ENCODE results near the gene NOXO1.
A peak's percentile ranks its signal among the peaks of the same experiment; 100 is the strongest.

Gene NOXO1

GRCh38 chr16:1932050-1933028 is 48.9 kb downstream of the NOXO1 start:
- Mint-ChIP-seq H3K4me3 (no peak overlapping the region), H3K27ac (no peak overlapping the region), H3K27me3 (ENCODE audit: low read depth) (no peaks in the 10 kb centered on the region), H3K9me3 (no peaks in the 10 kb centered on the region), H3K36me3 (ENCODE audit: low read depth) (peaks cover 6% of the 10 kb centered on the region), H3K4me1 (no peaks in the 10 kb centered on the region)
- peak in 2 of 3 experiments; percentile 0 to 34 for TF ChIP-seq CTCF (IDR thresholded peaks at IDR 0.05; ENCODE audit: unreplicated experiment in 3 of 3)

- H3K4me1 Mint-ChIP-seq: no peaks in the 10 kb centered on the region
- no peaks in the 10 kb centered on the region for H3K9me3 Mint-ChIP-seq
- H3K27me3 Mint-ChIP-seq (ENCODE audit: low read depth): peaks cover 3% of the 10 kb centered on the region
- no peaks in the 10 kb centered on the region for H3K36me3 Mint-ChIP-seq (ENCODE audit: low read depth)
- H3K27ac Mint-ChIP-seq: peak overlapping the region in 1 of 3 experiments; percentile 46
- peak overlapping the region; percentile 50 to 63 (median 51) for H3K4me3 Mint-ChIP-seq
- TF ChIP-seq CTCF (IDR thresholded peaks at IDR 0.05; ENCODE audit: unreplicated experiment in 3 of 3): no peak
These were observed 50.9 kb downstream of the NOXO1 start for GRCh38 chr16:1930338-1930720.

GRCh38 chr16:1929578-1930337 is 51.5 kb downstream of the NOXO1 start:
- H3K27ac Mint-ChIP-seq: no peak overlapping the region
- TF ChIP-seq CTCF (IDR thresholded peaks at IDR 0.05; ENCODE audit: unreplicated experiment in 3 of 3): peak; percentile 98 to 100 (median 99)
- no peaks in the 10 kb centered on the region for H3K36me3 Mint-ChIP-seq (ENCODE audit: low read depth)
- H3K4me1 Mint-ChIP-seq: no peaks in the 10 kb centered on the region
- peaks cover 6% of the 10 kb centered on the region for H3K27me3 Mint-ChIP-seq (ENCODE audit: low read depth)
- no peaks in the 10 kb centered on the region for H3K9me3 Mint-ChIP-seq
- H3K4me3 Mint-ChIP-seq: peak overlapping the region in 1 of 3 experiments; percentile 67

- Mint-ChIP-seq H3K4me1 (no peaks in the 10 kb centered on the region), H3K27ac (peak overlapping the region in 2 of 3 experiments; percentile 85 to 87), H3K36me3 (ENCODE audit: low read depth) (no peaks in the 10 kb centered on the region), H3K9me3 (no peaks in the 10 kb centered on the region), H3K27me3 (ENCODE audit: low read depth) (peaks cover 11% of the 10 kb centered on the region), H3K4me3 (peak overlapping the region; percentile 79 to 86 (median 86))
- TF ChIP-seq CTCF (IDR thresholded peaks at IDR 0.05; ENCODE audit: unreplicated experiment in 3 of 3): no peak
These were observed 52.2 kb downstream of the NOXO1 start for GRCh38 chr16:1929105-1929504.

All from nephron (organoid).